Psoas muscle (tissue), 8 donors: Measurements from ENCODE around the gene CDK5RAP2. TPM values are rescaled to one million over a fixed set of nuclear protein-coding genes. Genes with fewer than 3 reads are reported as not detected.
"Not testable (repeated sequence)": the region's sequence is repeated elsewhere in the genome, so short reads cannot be mapped to it uniquely, and the experiment has no call there.

Experiments used
- ATAC-seq, 4 donors: fragments of 200-7000 bp; cut with Tn5 transposase; one replicate each; pipeline ENCODE4 v1.9.1; 2020; ENCODE audit warnings: moderate library complexity in 3 of 4, mild to moderate bottlenecking in 2 of 4
- DNase-seq, 2 donors: peaks; one replicate each; pipeline ENCODE4 v3.0.0-alpha.2; 2020
- H3K27ac ChIP-seq: fragments of 200-600 bp; one replicate; pipeline ENCODE4 v1.8.0; 2022
- H3K27me3 ChIP-seq, 3 donors: fragments of 200-600 bp in 1 of 3; one replicate each; pipeline versions ENCODE4 v1.6.1 to v1.8.0; 2013 to 2022; ENCODE audit warnings: low read length in 2 of 3, mild to moderate bottlenecking in 2 of 3, moderate library complexity in 1 of 3; ENCODE audit not compliant: insufficient read depth in 3 of 3
- H3K36me3 ChIP-seq, 2 donors: fragments of 200-600 bp in 1 of 2; one replicate each; pipeline versions ENCODE4 v1.6.1 to v1.8.0; 2013 to 2022; ENCODE audit warnings: low read depth in 1 of 2, mild to moderate bottlenecking in 1 of 2, moderate library complexity in 1 of 2; ENCODE audit not compliant: insufficient read depth in 1 of 2
- H3K4me1 ChIP-seq: fragments of 200-600 bp; one replicate; pipeline ENCODE4 v1.8.0; 2022
- H3K4me3 ChIP-seq: fragments of 200-600 bp; one replicate; pipeline ENCODE4 v1.8.0; 2022; ENCODE audit warnings: mild to moderate bottlenecking
- H3K9me3 ChIP-seq: fragments of 200-600 bp; one replicate; pipeline ENCODE4 v1.8.0; 2022
- WGBS, 3 donors: extraction: QIAGEN DNeasy Blood & Tissue Kit; methylation state at CpG; one replicate each; pipeline versions ENCODE4 v1.1.6 to v1.1.7; 2013; 5-methylcytosine and 5-hydroxymethylcytosine counted together
- intact Hi-C, 2 donors: fragments of 100-400 bp; cut with DNase I; formaldehyde crosslinking; loops; one replicate each; pipeline versions ENCODE4 v1.11.0 to v1.14.2; 2022
- polyA plus RNA-seq, 3 donors: library from polyadenylated mRNA; stranded (reverse); fragments of 200-250 nt; gene quantifications; one replicate each; pipeline ENCODE4 v1.2.3, GENCODE V29; 2013
- total RNA-seq, 4 donors: library from RNA; stranded (reverse); fragmentation: NEBNext Ultra II Directional in 2 of 4; extraction: Animal tissue kit (Norgen Biotek cat#: 25700) in 2 of 4; gene quantifications; one replicate each; pipeline versions ENCODE4 v1.2.1 to v1.2.4, GENCODE V29; 2021 to 2023
- TF ChIP-seq, protein P1 (sequence below): fragments of 200-600 bp; IDR thresholded peaks from one replicate; pipeline ENCODE4 v1.8.0; 2022; ENCODE audit warnings: antibody characterized with exemption
- donor health status: healthy with polysubstance abuse.
- donor health status: DM: no; HTN: no; CAD: no; lungs with moderate emphysema.
- donor health status: Bipolar disorder and iron deficiency.
- donor health status: healthy.
- donor health status: DM: yes; HTN: yes; CAD: no.
- donor health status: DM: no; HTN: no; CAD: no.
- donor health status: DM: no; HTN: no; CAD: no.
- donor health status: DM: yes; HTN: yes; CAD: no.

CDK5RAP2 gene
- total and polyA plus RNA-seq, 7 donors = 26.0 to 95.1 (median 60.3) TPM

GRCh38 chr9:120463765-120464164 is 116.2 kb downstream of the CDK5RAP2 start:
- 84 to 95% (median 89%) methylated on average over 4 of the region's 4 CpGs for WGBS, 3 donors
- H3K36me3 ChIP-seq = peaks cover 8 to 40% of the 10 kb centered on the region in 2 donors
- no peak overlapping the region for H3K27ac ChIP-seq
- intact Hi-C loops = no loop called here
- TF ChIP-seq, protein P1, sequence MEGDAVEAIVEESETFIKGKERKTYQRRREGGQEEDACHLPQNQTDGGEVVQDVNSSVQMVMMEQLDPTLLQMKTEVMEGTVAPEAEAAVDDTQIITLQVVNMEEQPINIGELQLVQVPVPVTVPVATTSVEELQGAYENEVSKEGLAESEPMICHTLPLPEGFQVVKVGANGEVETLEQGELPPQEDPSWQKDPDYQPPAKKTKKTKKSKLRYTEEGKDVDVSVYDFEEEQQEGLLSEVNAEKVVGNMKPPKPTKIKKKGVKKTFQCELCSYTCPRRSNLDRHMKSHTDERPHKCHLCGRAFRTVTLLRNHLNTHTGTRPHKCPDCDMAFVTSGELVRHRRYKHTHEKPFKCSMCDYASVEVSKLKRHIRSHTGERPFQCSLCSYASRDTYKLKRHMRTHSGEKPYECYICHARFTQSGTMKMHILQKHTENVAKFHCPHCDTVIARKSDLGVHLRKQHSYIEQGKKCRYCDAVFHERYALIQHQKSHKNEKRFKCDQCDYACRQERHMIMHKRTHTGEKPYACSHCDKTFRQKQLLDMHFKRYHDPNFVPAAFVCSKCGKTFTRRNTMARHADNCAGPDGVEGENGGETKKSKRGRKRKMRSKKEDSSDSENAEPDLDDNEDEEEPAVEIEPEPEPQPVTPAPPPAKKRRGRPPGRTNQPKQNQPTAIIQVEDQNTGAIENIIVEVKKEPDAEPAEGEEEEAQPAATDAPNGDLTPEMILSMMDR = no peak
- no peak overlapping the region for H3K4me3 ChIP-seq
- H3K4me1 ChIP-seq = no peaks in the 10 kb centered on the region
- no peaks in the 10 kb centered on the region for H3K9me3 ChIP-seq
- ATAC-seq (peak in 3 of 4 donors; percentile 14 to 38 (median 37)), DNase-seq (no peak)
- H3K27me3 ChIP-seq = no peaks in the 10 kb centered on the region

DNA sequence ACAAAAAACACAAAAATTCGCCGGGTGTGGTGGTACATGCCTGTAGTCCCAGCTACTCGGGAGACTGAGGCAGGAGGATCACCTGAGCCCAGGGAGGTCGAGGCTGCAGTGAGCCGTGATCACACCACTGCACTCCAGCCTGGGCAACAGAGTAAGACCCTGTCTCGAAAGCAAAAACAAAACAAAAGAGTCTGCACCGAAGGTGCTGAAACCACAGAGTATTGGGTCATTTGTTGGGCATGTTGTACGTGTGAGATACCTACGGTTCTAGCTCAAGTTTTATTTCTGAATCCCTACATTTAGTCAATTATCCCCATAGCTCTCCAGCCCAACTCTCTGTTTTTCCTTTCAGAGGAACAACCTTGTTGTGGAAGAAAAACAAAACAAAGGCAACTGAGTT is 118.3 kb downstream of the CDK5RAP2 start:
- intact Hi-C loops, ATAC-seq, H3K9me3 ChIP-seq, H3K4me3 ChIP-seq, H3K27ac ChIP-seq, H3K4me1 ChIP-seq, DNase-seq, H3K27me3 ChIP-seq: not testable (repeated sequence)
- 95 to 98% (median 98%) methylated on average over 9 of the region's 9 CpGs for whole genome bisulfite sequencing, 3 donors
- H3K36me3 ChIP-seq = peaks cover 8 to 42% of the 10 kb centered on the region in 2 donors

GRCh38 chr9:120456218-120456617 is 123.7 kb downstream of the CDK5RAP2 start:
- intact Hi-C loops = no loop called here
- WGBS, 3 donors = 92 to 98% (median 97%) methylated on average over 3 of the region's 3 CpGs
- Histone ChIP-seq H3K27me3 (no peaks in the 10 kb centered on the region), H3K4me3 (no peak overlapping the region), H3K4me1 (no peaks in the 10 kb centered on the region), H3K36me3 (peaks cover 5 to 54% of the 10 kb centered on the region in 2 donors), H3K9me3 (no peaks in the 10 kb centered on the region), H3K27ac (no peak overlapping the region)
- TF ChIP-seq, protein P1 = no peak
- ATAC-seq (no peak), DNase-seq (no peak)

DNA sequence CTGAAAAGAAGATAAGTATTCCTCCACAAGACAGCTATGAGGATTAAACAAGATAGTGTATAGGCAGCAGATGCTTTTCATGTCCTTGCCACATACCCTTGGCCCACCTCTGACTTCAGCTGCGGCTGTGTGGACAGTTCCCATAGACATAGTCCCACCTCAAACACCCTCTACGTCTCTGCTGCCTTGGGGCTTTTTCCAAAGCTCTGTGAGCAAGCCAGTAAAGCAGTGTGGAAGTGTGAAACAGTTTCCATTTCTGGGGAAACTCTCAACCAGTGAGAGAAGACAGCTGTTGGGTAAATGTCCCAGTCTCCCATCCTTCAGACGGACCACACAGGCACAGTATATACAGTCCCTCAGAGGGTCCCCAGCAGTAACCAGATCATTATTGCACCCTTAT is 125.5 kb downstream of the CDK5RAP2 start:
- DNase-seq (no peak), ATAC-seq (peak in 1 of 4 donors; percentile 42)
- intact Hi-C loops = no loop called here
- whole genome bisulfite sequencing, 3 donors = 60 to 67% (median 64%) methylated on average over 3 of the region's 3 CpGs
- peaks cover 2 to 48% of the 10 kb centered on the region in 2 donors for H3K36me3 ChIP-seq
- TF ChIP-seq, protein P1 = no peak
- no peaks in the 10 kb centered on the region for H3K9me3 ChIP-seq
- H3K4me3 ChIP-seq = no peak overlapping the region
- H3K27ac ChIP-seq = no peak overlapping the region
- H3K27me3 ChIP-seq = no peaks in the 10 kb centered on the region
- no peaks in the 10 kb centered on the region for H3K4me1 ChIP-seq

DNA sequence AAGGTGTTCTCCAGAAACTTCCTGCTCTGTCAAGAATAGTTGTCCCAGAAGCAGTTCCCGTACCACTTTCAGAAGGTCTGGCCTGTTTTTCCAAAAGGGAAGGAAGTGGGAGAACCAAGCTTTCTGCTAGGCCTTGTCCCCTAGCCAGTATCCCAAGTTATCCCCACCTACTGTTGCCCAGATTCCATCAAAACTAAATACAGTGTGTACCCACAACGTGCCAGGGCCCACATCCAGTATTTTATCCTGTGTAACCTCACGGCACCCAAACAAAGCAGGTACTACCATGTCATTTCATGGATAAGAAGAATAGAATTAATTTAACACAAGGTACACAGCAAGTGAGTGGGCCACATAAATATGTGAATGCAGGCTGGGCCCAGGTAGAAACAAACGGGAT is 126.2 kb downstream of the CDK5RAP2 start:
- Histone ChIP-seq H3K9me3 (no peaks in the 10 kb centered on the region), H3K27ac (no peak overlapping the region), H3K4me1 (no peaks in the 10 kb centered on the region), H3K27me3 (no peaks in the 10 kb centered on the region), H3K36me3 (peaks cover 2 to 43% of the 10 kb centered on the region in 2 donors), H3K4me3 (no peak overlapping the region)
- TF ChIP-seq, protein P1 = no peak
- intact Hi-C loops = no loop called here
- WGBS, 3 donors = 57 to 81% (median 64%) methylated on average over 4 of the region's 4 CpGs
- ATAC-seq (no peak), DNase-seq (no peak)
